Measurements from ENCODE around the gene ABCC2. TPM values are rescaled to one million over a fixed set of nuclear protein-coding genes. Genes with fewer than 3 reads are reported as not detected.

ABCC2 gene
- total and polyA plus RNA-seq, 2 experiments from 2014 or later: 29.7 to 63.1 TPM

- Histone ChIP-seq H3K36me3 (replicated peaks; ENCODE audit: insufficient read depth, low read depth) (no peaks in the 10 kb centered on the region), H2AFZ (no peak overlapping the region), H3K4me2 (no peak overlapping the region), H3K27me3 (no peaks in the 10 kb centered on the region), H3K79me2 (no peaks in the 10 kb centered on the region), H3K9me2 (replicated peaks; ENCODE audit: insufficient read depth) (no peaks in the 10 kb centered on the region), H3K27ac (no peak overlapping the region), H3K4me3 (no peak overlapping the region), H4K20me1 (ENCODE audit: insufficient read depth, poor library complexity, severe bottlenecking) (no peaks in the 10 kb centered on the region), H3K9me3 (ENCODE audit: low read depth) (no peaks in the 10 kb centered on the region), H3K4me1 (ENCODE audit: insufficient read depth) (peaks cover 3% of the 10 kb centered on the region)
- TF ChIP-seq EZH2phosphoT487 (IDR thresholded peaks at IDR 0.05; ENCODE audit: low read depth, severe bottlenecking, unreplicated experiment): no peak
- no peak for TF ChIP-seq EZH2 (IDR thresholded peaks at IDR 0.05; ENCODE audit: borderline replicate concordance)
- no peak for TF ChIP-seq CTCF (IDR thresholded peaks at IDR 0.05; ENCODE audit: poor library complexity)
- DNase-seq (ENCODE audit: low spot score): no peak
- 86% methylated on average over 11 of the region's 11 CpGs for WGBS (ENCODE audit: low lambda C conversion rate, missing lambda C conversion rate)
These were observed 67.8 kb downstream of the ABCC2 start for GRCh38 chr10:99850021-99850766.

GRCh38 chr10:99850767-99851340 lies 68.4 kb downstream of the ABCC2 start:
- Histone ChIP-seq H3K27ac (no peak overlapping the region), H3K79me2 (no peaks in the 10 kb centered on the region), H2AFZ (no peak overlapping the region), H3K36me3 (replicated peaks; ENCODE audit: insufficient read depth, low read depth) (no peaks in the 10 kb centered on the region), H4K20me1 (ENCODE audit: insufficient read depth, poor library complexity, severe bottlenecking) (no peaks in the 10 kb centered on the region), H3K9me3 (ENCODE audit: low read depth) (no peaks in the 10 kb centered on the region), H3K27me3 (no peaks in the 10 kb centered on the region), H3K9me2 (replicated peaks; ENCODE audit: insufficient read depth) (no peaks in the 10 kb centered on the region), H3K4me3 (no peak overlapping the region), H3K4me1 (ENCODE audit: insufficient read depth) (peaks cover 3% of the 10 kb centered on the region), H3K4me2 (no peak overlapping the region)
- TF ChIP-seq EZH2 (IDR thresholded peaks at IDR 0.05; ENCODE audit: borderline replicate concordance) (no peak), EZH2phosphoT487 (IDR thresholded peaks at IDR 0.05; ENCODE audit: low read depth, severe bottlenecking, unreplicated experiment) (no peak), CTCF (IDR thresholded peaks at IDR 0.05; ENCODE audit: poor library complexity) (no peak)
- no peak for DNase-seq (ENCODE audit: low spot score)
- WGBS (ENCODE audit: low lambda C conversion rate, missing lambda C conversion rate): 69% methylated on average over 5 of the region's 5 CpGs

- no peak overlapping the region for H3K27ac ChIP-seq
- WGBS (ENCODE audit: low lambda C conversion rate, missing lambda C conversion rate): 95% methylated on average over 3 of the region's 3 CpGs
- no peaks in the 10 kb centered on the region for H3K9me3 ChIP-seq (ENCODE audit: low read depth)
- no peaks in the 10 kb centered on the region for H3K27me3 ChIP-seq
- no peak overlapping the region for H2AFZ ChIP-seq
- H3K4me2 ChIP-seq: no peak overlapping the region
- H3K36me3 ChIP-seq (replicated peaks; ENCODE audit: insufficient read depth, low read depth): no peaks in the 10 kb centered on the region
- H3K4me1 ChIP-seq (ENCODE audit: insufficient read depth): peaks cover 3% of the 10 kb centered on the region
- no peaks in the 10 kb centered on the region for H4K20me1 ChIP-seq (ENCODE audit: insufficient read depth, poor library complexity, severe bottlenecking)
- H3K4me3 ChIP-seq: no peak overlapping the region
- no peaks in the 10 kb centered on the region for H3K79me2 ChIP-seq
- DNase-seq (ENCODE audit: low spot score): no peak
- H3K9me2 ChIP-seq (replicated peaks; ENCODE audit: insufficient read depth): no peaks in the 10 kb centered on the region
- TF ChIP-seq EZH2 (IDR thresholded peaks at IDR 0.05; ENCODE audit: borderline replicate concordance): no peak
- no peak for TF ChIP-seq CTCF (IDR thresholded peaks at IDR 0.05; ENCODE audit: poor library complexity)
- TF ChIP-seq EZH2phosphoT487 (IDR thresholded peaks at IDR 0.05; ENCODE audit: low read depth, severe bottlenecking, unreplicated experiment): no peak
These were observed 69.4 kb downstream of the ABCC2 start for GRCh38 chr10:99851825-99852224.
